Epidermal melanocyte (primary cell): Measurements from ENCODE around the gene SMG7.

Source experiments
- DNase-seq: peaks from one replicate; pipeline ENCODE4 v3.0.0; 2011; ENCODE audit warnings: low spot score; ENCODE audit not compliant: insufficient read length

The SMG7 gene

GRCh38 chr1:183467687-183468086 is 4.6 kb upstream of the SMG7 start:
- DNase-seq = no peak

- no peak for DNase-seq
Observed at GRCh38 chr1:183470147-183470960, 1.9 kb upstream of the SMG7 start.

- DNase-seq = no peak
Observed at GRCh38 chr1:183470961-183471742, 1.1 kb upstream of the SMG7 start.

GRCh38 chr1:183471743-183472487 is 384 bp upstream of the SMG7 start:
- DNase-seq = peak; percentile 85

- no peak for DNase-seq
Observed at GRCh38 chr1:183473217-183473536, 878 bp downstream of the SMG7 start.

GRCh38 chr1:183476081-183476480 is 3.8 kb downstream of the SMG7 start:
- no peak for DNase-seq

GRCh38 chr1:183477986-183478781 is 5.9 kb downstream of the SMG7 start:
- DNase-seq = no peak

- DNase-seq = no peak
Observed at GRCh38 chr1:183480971-183481441, 8.7 kb downstream of the SMG7 start.

- DNase-seq = no peak
Observed at GRCh38 chr1:183483224-183483623, 10.9 kb downstream of the SMG7 start.

- DNase-seq = no peak
Observed at GRCh38 chr1:183484254-183484653, 12.0 kb downstream of the SMG7 start.

- DNase-seq = no peak
Observed at GRCh38 chr1:183484851-183485250, 12.6 kb downstream of the SMG7 start.

GRCh38 chr1:183487674-183488442 is 15.6 kb downstream of the SMG7 start:
- no peak for DNase-seq

GRCh38 chr1:183490932-183491331 is 18.6 kb downstream of the SMG7 start:
- no peak for DNase-seq

- no peak for DNase-seq
Observed at GRCh38 chr1:183493540-183494245, 21.4 kb downstream of the SMG7 start.

GRCh38 chr1:183495420-183495819 is 23.1 kb downstream of the SMG7 start:
- no peak for DNase-seq

GRCh38 chr1:183497218-183497617 is 24.9 kb downstream of the SMG7 start:
- DNase-seq = no peak

GRCh38 chr1:183498342-183498991 is 26.2 kb downstream of the SMG7 start:
- no peak for DNase-seq

GRCh38 chr1:183505454-183506089 is 33.3 kb downstream of the SMG7 start:
- DNase-seq = no peak

- DNase-seq = no peak
Observed at GRCh38 chr1:183506561-183506960, 34.3 kb downstream of the SMG7 start.
